Mesenteric fat pad (tissue), 1 donor: ENCODE results near the gene AKAP9. TPM values are rescaled to one million over a fixed set of nuclear protein-coding genes. Genes with fewer than 3 reads are reported as not detected.
A peak's percentile ranks its signal among the peaks of the same experiment; 100 is the strongest.
"Not testable (repeated sequence)": the region's sequence is repeated elsewhere in the genome, so short reads cannot be mapped to it uniquely, and the experiment has no call there.

ENCODE experiments used
- DNase-seq: peaks from one replicate; pipeline ENCODE4 v3.0.0-alpha.2; 2020; ENCODE audit warnings: low spot score
- total RNA-seq: library from RNA; stranded (reverse); fragmentation: NEBNext Ultra II Directional; extraction: Animal tissue kit (Norgen Biotek cat#: 25700); gene quantifications from one replicate; pipeline ENCODE4 v1.2.1, GENCODE V29; 2021
- donor health status: DM: yes; HTN: yes; CAD: no.

AKAP9 gene
- total RNA-seq, 1 donor from 2014 or later: 42.6 TPM

DNA sequence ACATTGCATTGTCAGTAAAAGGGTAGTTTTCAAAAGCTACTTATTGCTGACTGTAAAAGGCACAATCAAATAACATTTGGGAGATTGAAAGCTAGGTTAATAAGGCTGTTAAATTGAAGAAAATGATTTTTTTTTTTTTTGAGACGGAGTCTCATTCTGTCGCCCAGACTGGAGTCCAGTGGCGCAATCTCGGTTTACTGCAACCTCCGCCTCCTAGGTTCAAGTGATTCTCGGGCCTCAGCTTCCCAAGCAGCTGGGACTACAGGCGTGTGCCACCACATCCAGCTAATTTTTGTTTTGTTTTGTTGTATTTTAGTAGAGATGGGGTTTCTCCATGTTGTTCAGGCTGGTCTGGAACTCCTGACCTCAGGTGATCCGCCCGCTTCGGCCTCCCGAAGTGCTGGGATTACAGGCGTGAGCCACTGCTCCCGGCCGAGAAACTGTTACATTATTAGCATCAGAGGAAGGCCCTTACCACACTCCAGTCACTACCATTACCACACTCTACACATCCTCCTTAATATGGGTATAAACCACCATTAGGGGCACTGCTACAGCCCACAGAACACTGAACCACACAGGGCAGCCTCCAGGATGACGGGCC lies 192.6 kb downstream of the AKAP9 start:
- no peak for DNase-seq

DNA sequence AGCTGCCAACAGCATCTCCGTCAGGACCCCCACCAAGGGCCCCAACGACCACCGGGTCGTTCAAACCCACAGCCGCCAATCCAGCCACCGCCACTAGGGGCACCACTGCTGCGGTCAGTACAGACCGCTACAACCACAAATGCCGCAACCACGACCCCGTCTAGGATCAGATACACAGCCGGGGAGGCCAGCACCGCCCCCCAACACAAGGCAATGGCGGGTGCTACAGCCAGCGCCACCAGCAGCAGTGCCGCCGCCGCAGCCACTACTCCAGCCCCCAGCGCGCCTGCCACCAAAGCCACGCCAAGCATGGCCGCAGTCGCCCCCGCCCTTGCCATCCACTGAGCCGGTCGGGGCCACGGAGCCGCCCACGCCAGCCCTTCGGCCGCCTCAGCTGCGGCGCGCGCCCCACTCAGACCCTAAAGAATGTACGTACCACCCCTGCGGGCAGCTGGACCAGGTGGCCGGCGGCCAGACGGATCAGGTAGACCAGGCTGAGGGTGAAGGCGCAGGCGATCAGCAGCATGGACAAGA lies 193.1 kb downstream of the AKAP9 start:
- DNase-seq: peak; percentile 91

DNA sequence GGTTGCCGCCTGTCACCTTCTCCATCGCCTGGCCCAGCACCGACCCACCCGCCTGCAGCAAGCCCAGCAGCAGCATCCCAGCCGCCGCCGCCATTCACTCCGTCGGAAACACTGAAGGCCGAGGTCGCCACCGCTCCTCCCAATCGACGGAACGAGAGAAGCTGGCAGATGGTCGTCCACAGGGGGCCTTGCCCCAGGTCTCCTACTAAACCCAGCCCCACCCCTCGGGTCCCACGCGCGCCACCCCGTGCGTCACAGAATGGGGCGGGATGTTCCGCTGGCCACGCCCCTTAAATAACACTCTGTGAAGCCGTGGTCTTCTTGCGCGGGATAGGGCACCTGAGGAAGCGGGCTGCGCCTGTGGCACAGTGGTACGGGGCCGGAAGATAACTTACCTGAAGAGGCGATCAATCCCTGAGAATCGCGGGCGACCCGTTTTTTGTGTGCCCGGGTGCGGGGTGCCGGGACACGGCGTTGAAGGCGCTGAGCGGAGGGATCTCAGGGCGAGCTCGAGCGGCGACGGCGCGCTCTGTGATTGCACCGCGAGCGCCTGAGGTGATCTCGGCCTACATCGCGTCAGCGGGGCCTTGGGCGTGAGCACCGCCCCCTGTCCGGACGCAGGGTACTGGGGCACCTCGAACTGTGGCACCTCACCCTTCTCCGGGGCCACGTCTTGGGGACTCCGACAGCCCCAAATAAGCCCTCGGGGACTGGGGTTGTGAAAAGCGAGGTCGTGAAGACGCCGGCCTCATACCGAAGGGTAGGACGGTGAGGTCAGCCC lies 193.8 kb downstream of the AKAP9 start, which contains the start of gene CYP51A1:
Gene CYP51A1 (minus strand): TSS at position 207 of the 781 bp plus-strand sequence. CDS start 113 bp downstream, at position 94.
- peak; percentile 96 for DNase-seq

DNA sequence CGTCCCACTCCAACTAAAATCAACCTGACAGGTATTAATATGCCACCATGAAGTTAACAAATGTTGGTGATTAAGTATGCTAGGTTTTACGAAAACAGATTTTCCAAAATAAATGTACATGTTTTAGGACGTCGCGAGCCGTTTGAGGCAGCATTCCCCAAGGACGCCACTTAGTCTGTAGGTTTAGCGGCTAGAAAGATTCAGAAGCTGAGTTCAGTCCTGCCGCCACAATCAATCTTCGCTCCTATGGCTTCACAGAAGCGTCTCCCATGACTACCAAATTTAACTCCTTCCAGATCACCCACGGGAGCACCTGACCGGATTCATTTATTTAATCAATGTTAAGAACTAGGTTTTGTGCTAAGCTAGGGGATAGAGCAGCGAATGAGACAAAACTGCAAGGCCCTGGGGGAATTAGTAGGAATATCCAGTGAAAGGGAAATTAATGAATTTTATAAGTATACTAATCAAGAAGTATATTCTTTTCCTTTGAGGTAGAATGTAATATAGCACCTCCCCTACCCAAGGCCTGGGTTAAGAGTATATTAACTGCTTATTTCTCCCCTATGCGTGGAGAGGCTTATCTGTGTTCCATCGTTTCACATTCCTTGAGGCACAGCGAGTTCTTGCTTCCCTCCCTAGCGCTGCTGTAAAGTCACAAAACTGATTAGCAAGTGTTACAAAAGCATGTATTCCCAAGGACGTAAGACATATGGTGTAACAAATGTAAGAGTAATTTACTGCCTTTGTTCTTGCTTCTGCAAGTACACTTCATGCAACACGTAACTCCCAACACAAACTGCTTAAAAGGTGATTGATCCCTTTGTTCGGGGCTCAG lies 194.6 kb downstream of the AKAP9 start:
- no peak for DNase-seq

DNA sequence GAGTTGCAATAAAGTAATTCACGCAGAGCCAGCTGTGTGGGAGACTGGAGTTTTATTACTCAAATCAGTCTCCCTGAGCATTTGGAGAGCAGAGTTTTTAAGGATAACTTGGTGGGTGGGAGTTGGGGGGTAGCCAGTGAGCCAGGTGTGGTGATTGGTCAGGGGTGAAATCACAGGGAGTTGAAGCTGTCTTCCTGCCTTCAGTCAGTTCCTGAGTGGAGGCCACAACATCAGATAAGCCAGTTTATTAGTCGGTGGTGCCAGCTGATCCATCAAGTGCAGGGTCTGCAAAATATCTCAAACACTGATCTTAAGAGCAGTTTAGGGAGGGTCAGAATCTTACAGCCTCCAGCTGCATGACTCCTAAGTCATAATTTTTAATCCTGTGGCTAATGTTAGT lies 196.9 kb downstream of the AKAP9 start:
- DNase-seq: no peak

DNA sequence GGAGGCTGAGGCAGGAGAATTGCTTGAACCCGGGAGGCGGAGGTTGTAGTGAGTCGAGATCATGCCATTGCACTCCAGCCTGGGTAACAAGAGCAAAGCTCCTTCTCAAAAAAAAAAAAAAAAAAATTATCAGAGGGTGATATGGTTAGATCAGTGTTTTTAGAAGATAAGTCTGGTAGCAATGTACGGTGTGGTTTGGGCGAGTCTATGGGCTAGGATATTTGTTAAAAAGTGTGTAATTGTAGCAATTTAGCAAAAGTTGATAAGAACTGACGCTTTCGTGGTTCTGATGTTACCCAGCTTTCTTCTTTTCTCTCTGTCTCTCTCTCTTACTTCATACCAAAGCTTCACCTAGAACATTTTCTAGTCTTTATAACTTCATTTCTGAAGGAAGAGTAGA lies 200.5 kb downstream of the AKAP9 start:
- no peak for DNase-seq

DNA sequence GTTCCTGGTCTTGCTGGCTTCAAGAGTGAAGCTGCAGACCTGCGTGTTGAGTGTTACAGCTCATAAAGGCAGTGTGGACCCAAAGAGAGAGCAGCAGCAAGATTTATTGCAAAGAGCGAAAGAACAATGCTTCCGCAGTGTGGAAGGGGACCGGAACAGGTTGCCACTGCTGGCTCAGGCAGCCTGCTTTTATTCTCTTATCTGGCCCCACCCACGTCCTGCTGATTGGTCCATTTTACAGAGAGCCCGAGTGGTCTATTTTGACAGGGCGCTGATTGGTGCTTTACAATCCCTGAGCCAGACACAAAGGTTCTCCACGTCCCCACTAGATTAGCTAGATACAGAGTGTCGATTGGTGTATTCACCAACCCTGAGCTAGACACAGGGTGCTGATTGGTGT lies 202.1 kb downstream of the AKAP9 start:
- DNase-seq: not testable (repeated sequence)

DNA sequence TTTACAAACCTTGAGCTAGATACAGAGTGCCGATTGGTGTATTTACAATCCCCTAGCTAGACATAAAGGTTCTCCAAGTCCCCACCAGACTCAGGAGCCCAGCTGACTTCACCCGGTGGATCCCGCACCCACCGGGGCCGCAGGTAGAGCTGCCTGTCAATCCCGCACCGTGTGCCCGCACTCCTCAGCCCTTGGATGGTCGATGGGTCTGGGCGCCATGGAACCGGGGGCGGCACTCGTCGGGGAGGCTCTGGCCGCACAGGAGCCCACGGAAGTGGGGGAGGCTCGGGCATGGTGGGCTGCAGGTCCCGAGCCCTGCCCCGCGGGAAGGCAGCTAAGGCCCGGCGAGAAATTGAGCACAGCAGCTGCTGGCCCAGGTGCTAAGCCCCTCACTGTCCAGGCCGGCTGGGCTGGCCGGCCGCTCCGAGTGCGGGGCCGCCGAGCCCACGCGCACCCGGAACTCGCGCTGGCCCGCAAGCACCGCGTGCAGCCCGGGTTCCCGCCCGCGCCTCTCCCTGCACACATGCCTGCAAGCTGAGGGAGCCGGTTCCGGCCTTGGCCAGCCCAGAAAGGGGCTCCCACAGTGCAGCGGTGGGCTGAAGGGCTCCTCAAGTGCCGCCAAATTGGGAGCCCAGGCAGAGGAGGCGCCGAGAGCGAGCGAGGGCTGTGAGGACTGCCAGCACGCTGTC lies 202.7 kb downstream of the AKAP9 start:
- not testable (repeated sequence) for DNase-seq

DNA sequence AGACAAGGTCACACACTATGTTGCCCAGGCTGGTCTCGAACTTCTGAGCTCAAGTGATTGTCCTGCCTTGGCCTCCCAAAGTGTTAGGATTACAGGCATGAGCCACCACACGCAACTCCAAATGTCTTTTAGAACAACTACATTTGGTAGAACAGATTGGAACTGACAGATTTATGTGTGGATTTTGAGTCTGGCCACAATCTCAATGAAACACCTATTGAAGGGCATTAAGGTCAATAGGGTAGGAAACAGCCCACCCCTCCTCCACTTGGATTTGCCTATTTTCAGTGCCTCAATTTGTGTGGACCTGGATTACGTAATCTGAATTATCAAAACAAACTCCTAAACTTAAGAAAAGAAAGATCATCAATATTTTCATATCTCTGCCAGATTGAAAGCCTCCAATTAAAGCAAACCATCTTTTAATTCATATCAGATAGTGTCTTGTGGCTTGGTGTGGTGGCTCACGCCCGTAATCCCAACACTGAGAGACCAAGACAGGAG lies 209.1 kb downstream of the AKAP9 start:
- DNase-seq: no peak

DNA sequence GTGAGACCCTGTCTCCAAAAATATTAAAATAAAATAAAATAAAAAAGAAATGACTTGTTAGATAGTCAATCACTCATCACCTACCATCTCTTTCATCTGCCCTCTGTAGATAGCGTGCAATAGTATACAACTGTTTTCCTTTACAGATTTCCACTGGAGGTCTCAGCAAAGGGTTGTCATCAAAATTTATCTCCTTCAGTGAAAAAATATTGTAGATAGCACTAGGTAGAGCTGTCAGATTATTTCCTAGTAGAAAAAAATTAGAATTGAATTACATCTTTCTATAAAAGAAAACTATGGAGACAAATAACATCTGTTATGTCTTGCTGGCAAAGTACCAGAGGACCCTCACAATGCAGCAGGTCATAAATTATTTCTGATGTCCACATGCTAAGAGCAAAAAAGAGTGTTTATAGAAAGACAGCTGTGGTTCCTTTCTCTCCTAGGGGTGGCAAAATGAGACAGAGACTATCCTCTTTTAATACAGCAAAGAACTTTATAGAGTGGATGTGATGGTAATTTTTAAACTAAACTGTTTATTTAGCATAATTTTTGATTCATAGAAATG lies 209.9 kb downstream of the AKAP9 start:
- DNase-seq: no peak

DNA sequence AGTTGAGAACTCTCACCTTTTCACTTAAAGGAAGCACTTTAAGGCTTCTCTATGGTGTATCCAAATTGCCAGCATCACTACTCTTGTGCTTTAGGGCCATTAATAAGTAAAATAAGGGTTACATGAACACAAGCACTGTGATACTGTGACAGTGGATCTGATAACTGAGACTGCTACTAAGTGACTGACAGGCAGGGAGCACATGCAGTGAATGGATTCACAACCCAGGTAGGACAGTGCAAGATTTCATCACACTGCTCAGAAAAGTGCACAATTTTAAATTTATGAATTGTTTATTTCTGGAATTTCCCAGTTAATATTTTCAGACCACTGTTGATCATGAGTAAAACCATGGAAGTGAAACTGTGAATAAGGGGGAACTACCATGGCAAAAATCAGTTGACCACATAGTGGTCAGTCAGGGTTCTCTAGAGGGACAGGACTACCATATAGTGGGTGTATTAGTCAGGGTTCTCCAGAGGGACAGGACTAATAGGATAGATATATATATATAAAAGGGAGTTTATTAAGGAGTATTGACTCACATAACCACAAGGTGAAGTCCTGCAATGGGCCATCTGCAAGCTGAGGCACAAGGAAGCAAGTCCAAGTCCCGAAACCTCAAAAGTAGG lies 214.6 kb downstream of the AKAP9 start:
- no peak for DNase-seq

DNA sequence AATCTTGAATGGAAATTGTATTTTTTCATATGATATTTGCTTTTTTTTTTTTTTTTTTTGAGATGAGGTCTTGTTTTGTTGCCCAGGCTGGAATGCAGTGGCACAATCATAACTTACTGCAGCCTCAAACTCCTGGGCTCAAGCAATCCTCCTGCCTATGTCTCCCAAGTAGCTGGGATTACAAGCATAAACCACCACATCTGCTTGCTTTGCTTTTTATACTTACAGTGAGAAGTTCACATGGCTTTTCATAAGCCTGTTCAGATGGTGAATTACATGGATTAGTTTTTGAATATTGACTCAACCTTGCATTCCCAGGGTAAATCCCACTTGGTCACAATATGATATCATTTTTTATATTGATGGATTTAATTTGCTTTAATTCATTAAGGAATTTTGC lies 216.3 kb downstream of the AKAP9 start:
- DNase-seq: no peak

DNA sequence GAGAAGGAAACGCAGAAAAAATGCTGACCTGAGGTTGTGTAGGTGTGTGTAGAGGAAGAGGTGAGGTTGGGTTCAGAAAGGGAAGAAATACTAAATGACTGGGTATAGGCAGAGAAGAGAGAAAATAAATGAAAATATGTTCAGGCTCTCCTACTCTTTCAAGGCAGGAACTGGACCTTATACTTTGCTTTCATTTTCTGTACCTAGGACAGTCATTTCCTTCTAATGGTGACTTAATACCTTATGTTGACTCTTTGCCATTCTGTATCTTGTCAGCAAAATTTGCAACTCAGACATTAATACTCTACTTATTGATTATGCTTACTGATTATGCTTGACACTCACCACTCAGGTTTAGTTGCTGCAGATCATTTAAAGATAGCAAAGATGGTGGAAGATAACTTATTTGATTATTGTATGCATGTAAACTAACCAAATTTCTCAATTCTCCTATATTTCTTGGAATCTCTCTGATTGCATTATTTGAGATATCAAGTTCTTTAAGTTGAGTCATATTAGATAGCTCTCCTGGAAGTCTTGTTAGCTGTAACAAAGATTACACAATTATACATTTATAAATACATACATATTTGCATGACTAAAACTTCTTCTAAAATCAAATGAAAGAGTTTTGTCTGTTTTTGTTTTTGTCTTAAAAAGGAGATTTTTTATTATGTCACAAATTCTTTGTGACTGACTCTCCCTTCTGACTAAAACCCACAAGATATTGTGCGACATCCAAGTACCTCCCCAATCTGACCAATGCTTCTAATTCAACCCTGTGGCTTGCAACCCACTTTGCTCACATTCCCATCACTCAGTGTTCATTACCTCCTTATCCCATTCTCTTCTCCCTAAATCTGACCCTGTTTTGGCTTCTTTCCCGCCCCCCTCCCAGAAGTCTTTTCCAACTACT lies 218.3 kb downstream of the AKAP9 start:
- DNase-seq: no peak

Other genes starting within 250 kb of the AKAP9 start
- gene MTERF1, start 60.2 kb upstream of the AKAP9 start, total RNA-seq: 7.7 TPM
- gene CYP51A1, start 193.6 kb downstream of the AKAP9 start, total RNA-seq: 36.6 TPM
- not detected for gene LRRD1, start 238.3 kb downstream of the AKAP9 start, total RNA-seq